Glutamatergic neuron (in vitro differentiated cells): ENCODE data around the gene LCAT. TPM values are rescaled to one million over a fixed set of nuclear protein-coding genes. Genes with fewer than 3 reads are reported as not detected.

ENCODE experiments used
- DNase-seq: peaks from one replicate; pipeline ENCODE4 v3.0.0; 2022
- H3K27ac Mint-ChIP-seq: one replicate; pipeline ENCODE4 v1.8.0; 2020; ENCODE audit warnings: mild to moderate bottlenecking, mixed read lengths, inconsistent platforms; ENCODE audit not compliant: unreplicated experiment
- H3K27me3 Mint-ChIP-seq: one replicate; pipeline ENCODE4 v1.8.0; 2020; ENCODE audit warnings: mild to moderate bottlenecking, moderate library complexity, mixed read lengths, inconsistent platforms; ENCODE audit not compliant: unreplicated experiment
- H3K36me3 Mint-ChIP-seq: one replicate; pipeline ENCODE4 v1.8.0; 2020; ENCODE audit warnings: mild to moderate bottlenecking, mixed read lengths, inconsistent platforms; ENCODE audit not compliant: unreplicated experiment
- H3K4me1 Mint-ChIP-seq: one replicate; pipeline ENCODE4 v1.8.0; 2020; ENCODE audit warnings: mild to moderate bottlenecking, low read depth, mixed read lengths, inconsistent platforms; ENCODE audit not compliant: unreplicated experiment
- H3K4me3 Mint-ChIP-seq: one replicate; pipeline ENCODE4 v1.8.0; 2020; ENCODE audit warnings: mild to moderate bottlenecking, mixed read lengths, inconsistent platforms; ENCODE audit not compliant: unreplicated experiment
- H3K9me3 Mint-ChIP-seq: one replicate; pipeline ENCODE4 v1.8.0; 2020; ENCODE audit warnings: mild to moderate bottlenecking, moderate library complexity, mixed read lengths, inconsistent platforms; ENCODE audit not compliant: unreplicated experiment
- total RNA-seq: library from RNA; stranded (reverse); fragmentation: NEBNext Ultra II Directional; extraction: Animal tissue kit (Norgen Biotek cat#: 25700); gene quantifications from one replicate; pipeline ENCODE4 v1.2.1, GENCODE V29; 2021; ENCODE audit not compliant: unreplicated experiment
- TF ChIP-seq, protein P1 (sequence below): fragments of 200-600 bp; sonication (generic); IDR thresholded peaks from one replicate; pipeline ENCODE4 v1.5.0; 2021; ENCODE audit not compliant: partially characterized antibody, unreplicated experiment

The LCAT gene
- total RNA-seq, 1 donor from 2014 or later: 8.7 TPM

DNA sequence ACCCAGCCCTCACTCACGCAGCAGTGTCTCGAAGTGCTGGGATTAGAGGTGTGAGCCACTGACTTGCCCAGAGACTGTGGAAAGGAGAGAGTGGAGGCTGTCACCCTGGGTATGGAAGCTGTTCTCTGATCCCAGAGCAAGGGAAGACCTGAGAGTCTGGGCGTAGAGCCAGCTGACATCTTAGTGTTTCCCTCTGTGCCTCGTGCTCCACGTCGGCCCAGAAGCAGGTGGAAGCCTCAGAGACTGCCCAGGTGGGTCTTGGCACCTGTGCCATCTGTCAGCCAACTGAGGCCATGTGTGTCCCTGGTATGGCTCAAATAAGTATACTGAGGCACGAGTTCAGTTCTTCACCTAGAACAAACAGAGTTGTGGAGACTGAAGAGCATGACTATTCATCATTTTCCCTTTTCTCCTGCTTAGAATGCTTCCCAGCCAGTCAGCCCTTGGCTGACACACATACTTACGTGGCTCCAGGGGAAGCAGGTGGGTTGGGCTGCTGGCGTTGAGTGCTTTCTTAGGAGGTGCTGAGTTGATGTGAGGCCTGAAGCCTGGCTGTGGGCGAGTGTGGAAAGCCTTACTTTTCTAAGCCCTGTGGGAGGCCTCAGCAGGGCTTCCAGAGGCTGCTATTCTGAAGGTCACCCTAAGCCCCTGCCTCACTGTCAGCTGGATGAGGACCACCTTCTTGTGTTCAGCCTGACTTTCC, 20.4 kb downstream of the LCAT start:
- H3K4me3 Mint-ChIP-seq: no peak overlapping the region
- H3K4me1 Mint-ChIP-seq: peaks cover 12% of the 10 kb centered on the region
- H3K27ac Mint-ChIP-seq: no peak overlapping the region
- H3K27me3 Mint-ChIP-seq: peaks cover 4% of the 10 kb centered on the region
- peaks cover 3% of the 10 kb centered on the region for H3K9me3 Mint-ChIP-seq
- no peaks in the 10 kb centered on the region for H3K36me3 Mint-ChIP-seq
- TF ChIP-seq, protein P1, sequence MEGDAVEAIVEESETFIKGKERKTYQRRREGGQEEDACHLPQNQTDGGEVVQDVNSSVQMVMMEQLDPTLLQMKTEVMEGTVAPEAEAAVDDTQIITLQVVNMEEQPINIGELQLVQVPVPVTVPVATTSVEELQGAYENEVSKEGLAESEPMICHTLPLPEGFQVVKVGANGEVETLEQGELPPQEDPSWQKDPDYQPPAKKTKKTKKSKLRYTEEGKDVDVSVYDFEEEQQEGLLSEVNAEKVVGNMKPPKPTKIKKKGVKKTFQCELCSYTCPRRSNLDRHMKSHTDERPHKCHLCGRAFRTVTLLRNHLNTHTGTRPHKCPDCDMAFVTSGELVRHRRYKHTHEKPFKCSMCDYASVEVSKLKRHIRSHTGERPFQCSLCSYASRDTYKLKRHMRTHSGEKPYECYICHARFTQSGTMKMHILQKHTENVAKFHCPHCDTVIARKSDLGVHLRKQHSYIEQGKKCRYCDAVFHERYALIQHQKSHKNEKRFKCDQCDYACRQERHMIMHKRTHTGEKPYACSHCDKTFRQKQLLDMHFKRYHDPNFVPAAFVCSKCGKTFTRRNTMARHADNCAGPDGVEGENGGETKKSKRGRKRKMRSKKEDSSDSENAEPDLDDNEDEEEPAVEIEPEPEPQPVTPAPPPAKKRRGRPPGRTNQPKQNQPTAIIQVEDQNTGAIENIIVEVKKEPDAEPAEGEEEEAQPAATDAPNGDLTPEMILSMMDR: no peak
- DNase-seq: no peak

DNA sequence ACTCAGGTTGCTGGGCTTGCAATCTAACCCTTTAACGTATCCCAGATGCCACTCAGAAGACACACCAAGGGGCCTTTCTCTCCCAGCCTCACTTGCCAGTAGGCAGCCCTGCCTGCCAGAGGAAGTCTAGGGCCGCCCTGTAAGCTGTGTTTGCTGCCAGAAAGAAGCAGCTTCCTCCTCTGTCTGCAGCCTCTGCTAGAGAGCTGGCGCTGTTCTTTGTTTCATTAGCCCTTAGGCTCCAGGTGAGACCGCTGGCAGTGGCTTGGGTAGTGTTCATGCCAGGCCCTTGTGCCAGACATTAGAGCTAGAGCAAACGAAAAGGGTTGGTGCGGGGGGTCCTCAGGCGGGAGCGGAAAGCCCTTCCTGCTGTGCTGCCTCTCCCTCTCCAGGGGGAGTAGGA, 21.2 kb downstream of the LCAT start:
- Mint-ChIP-seq H3K36me3 (no peaks in the 10 kb centered on the region), H3K27ac (peak overlapping the region; percentile 22), H3K27me3 (peaks cover 4% of the 10 kb centered on the region), H3K4me3 (no peak overlapping the region), H3K4me1 (peaks cover 15% of the 10 kb centered on the region), H3K9me3 (peaks cover 3% of the 10 kb centered on the region)
- TF ChIP-seq, protein P1: no peak
- no peak for DNase-seq

DNA sequence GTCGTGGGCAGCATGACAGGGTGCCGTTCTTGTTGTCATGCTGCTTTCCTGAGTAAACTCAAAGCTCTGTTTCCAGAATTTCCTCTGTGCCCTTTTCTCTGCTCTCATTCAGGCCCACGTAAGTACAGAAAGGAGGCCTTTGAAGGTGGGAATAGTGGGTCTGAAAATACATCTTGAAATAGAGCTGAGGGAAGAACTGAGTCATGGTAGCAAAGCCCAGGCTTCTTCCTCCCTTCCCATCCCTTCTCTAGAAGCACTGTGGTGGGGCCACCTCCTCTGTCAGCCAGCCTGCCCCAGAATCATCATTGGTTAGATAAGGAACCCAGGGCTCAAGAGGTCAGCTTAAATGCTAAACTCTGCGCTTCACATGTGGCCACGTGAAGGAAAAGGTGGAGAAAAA, 21.7 kb downstream of the LCAT start:
- H3K36me3 Mint-ChIP-seq: no peaks in the 10 kb centered on the region
- no peak overlapping the region for H3K27ac Mint-ChIP-seq
- DNase-seq: no peak
- peaks cover 6% of the 10 kb centered on the region for H3K9me3 Mint-ChIP-seq
- H3K4me3 Mint-ChIP-seq: no peak overlapping the region
- TF ChIP-seq, protein P1: no peak
- peaks cover 20% of the 10 kb centered on the region for H3K4me1 Mint-ChIP-seq
- peaks cover 4% of the 10 kb centered on the region for H3K27me3 Mint-ChIP-seq

DNA sequence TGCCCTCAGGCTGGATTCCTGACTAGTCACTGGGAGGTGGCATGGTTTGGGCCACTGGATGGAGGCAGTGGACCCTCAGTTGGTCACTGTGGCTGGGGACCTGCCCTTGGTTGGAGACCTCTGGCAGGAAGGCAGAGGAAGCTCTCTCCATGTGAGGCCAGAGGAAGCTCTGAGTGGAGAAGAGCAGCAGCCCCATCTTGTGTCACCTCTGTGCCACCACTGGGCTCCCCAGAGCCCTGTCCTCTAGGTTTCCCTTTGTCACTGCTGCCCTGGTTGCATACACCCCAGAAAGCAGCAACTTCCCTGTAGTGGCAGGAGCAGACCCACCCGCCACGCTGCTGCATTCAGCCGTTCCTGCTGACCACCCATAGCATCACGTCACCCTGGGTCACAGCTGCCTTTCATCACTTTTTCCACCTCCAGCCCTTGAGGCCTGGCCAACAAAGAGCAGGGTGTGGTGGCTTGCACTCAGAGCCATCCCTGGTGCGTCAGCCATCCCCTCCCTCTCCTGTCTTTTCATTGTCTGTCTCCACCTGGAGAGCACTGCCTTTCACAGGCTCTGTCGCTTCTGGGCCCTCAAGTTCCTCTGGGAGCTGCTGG, 24.2 kb downstream of the LCAT start:
- no peak overlapping the region for H3K27ac Mint-ChIP-seq
- TF ChIP-seq, protein P1: no peak
- no peak for DNase-seq
- H3K4me3 Mint-ChIP-seq: no peak overlapping the region
- peaks cover 4% of the 10 kb centered on the region for H3K27me3 Mint-ChIP-seq
- H3K9me3 Mint-ChIP-seq: peaks cover 6% of the 10 kb centered on the region
- no peaks in the 10 kb centered on the region for H3K36me3 Mint-ChIP-seq
- peaks cover 15% of the 10 kb centered on the region for H3K4me1 Mint-ChIP-seq

DNA sequence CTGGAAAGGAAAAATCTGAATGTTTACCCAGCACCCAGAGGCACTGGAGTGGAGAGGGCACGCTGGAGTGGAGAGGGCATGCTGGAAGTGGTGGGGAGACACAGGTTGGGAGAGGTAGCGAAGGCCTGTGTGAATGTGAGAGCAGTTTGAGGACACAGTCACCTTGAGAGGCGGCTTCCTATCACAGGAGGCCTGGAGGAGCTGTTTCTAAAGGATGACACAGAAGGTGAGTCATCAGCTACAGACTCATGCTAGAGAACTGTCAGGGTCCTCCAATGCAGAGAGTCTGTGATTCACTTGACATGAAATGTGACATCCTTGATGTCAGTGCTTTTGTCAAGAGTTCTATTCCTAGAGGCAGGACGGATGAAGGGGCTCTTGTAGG, 26.1 kb downstream of the LCAT start:
- Mint-ChIP-seq H3K27me3 (peaks cover 6% of the 10 kb centered on the region), H3K36me3 (no peaks in the 10 kb centered on the region), H3K4me1 (peaks cover 16% of the 10 kb centered on the region), H3K9me3 (peaks cover 6% of the 10 kb centered on the region), H3K4me3 (peak overlapping the region; percentile 26), H3K27ac (peak overlapping the region; percentile 75)
- TF ChIP-seq, protein P1: no peak
- no peak for DNase-seq
